Liver (tissue), 9 donors: Measurements from ENCODE around the gene SNX33. TPM values are rescaled to one million over a fixed set of nuclear protein-coding genes. Genes with fewer than 3 reads are reported as not detected.

Experiments used
- DNase-seq: peaks from one replicate; pipeline ENCODE4 v3.0.0-alpha.2; 2017; ENCODE audit warnings: low spot score
- H3K27ac ChIP-seq, 2 donors: one replicate each; pipeline ENCODE4 v1.7.0; 2013; ENCODE audit warnings: inconsistent platforms in 2 of 2, low read length in 2 of 2, control low read depth in 1 of 2, low read depth in 1 of 2, mild to moderate bottlenecking in 1 of 2
- H3K27me3 ChIP-seq, 4 donors: one replicate each; pipeline versions ENCODE4 v1.6.1 to v1.7.0; 2013; ENCODE audit warnings: low read length in 3 of 4, inconsistent platforms in 1 of 4, mild to moderate bottlenecking in 1 of 4, moderate library complexity in 1 of 4; ENCODE audit not compliant: control insufficient read depth in 4 of 4, insufficient read depth in 4 of 4
- H3K36me3 ChIP-seq, 4 donors: one replicate each; pipeline versions ENCODE4 v1.6.1 to v1.7.0; 2013; ENCODE audit warnings: low read length in 3 of 4, mild to moderate bottlenecking in 3 of 4, low read depth in 1 of 4, moderate library complexity in 1 of 4; ENCODE audit not compliant: control insufficient read depth in 4 of 4, insufficient read depth in 3 of 4
- H3K4me1 ChIP-seq, 4 donors: one replicate each; pipeline versions ENCODE4 v1.6.1 to v1.7.0; 2013; ENCODE audit warnings: low read length in 3 of 4, mild to moderate bottlenecking in 3 of 4, moderate library complexity in 1 of 4; ENCODE audit not compliant: control insufficient read depth in 4 of 4, insufficient read depth in 4 of 4
- H3K4me3 ChIP-seq, 3 donors: one replicate each; pipeline versions ENCODE4 v1.6.1 to v1.7.0; 2013; ENCODE audit warnings: low read length in 3 of 3, control low read depth in 1 of 3, low read depth in 1 of 3, mild to moderate bottlenecking in 1 of 3
- H3K9ac ChIP-seq, 2 donors: one replicate each; pipeline ENCODE4 v1.7.0; 2013; ENCODE audit warnings: low read length in 2 of 2, mild to moderate bottlenecking in 2 of 2, moderate library complexity in 2 of 2, control low read depth in 1 of 2, low read depth in 1 of 2
- H3K9me3 ChIP-seq, 4 donors: one replicate each; pipeline versions ENCODE4 v1.6.1 to v1.7.0; 2013; ENCODE audit warnings: low read length in 3 of 4; ENCODE audit not compliant: control insufficient read depth in 4 of 4
- FOXA1 ChIP-seq: IDR thresholded peaks from 2 replicates; pipeline ENCODE4 v1.6.1; 2016; ENCODE audit warnings: antibody characterized with exemption
- FOXA2 ChIP-seq: IDR thresholded peaks from 2 replicates; pipeline ENCODE4 v1.6.1; 2016; ENCODE audit warnings: antibody characterized with exemption
- GABPA ChIP-seq, 2 donors: IDR thresholded peaks in 1 of 2; conservative IDR thresholded peaks in 1 of 2; 2 replicates each; pipeline ENCODE4 v1.6.1; 2016; ENCODE audit warnings: antibody characterized with exemption in 2 of 2, mild to moderate bottlenecking in 1 of 2, moderate library complexity in 1 of 2
- HNF4A ChIP-seq, 2 donors: conservative IDR thresholded peaks; 2 replicates each; pipeline ENCODE4 v1.6.1; 2016; ENCODE audit warnings: antibody characterized with exemption in 2 of 2, mild to moderate bottlenecking in 2 of 2
- HNF4G ChIP-seq: IDR thresholded peaks from 2 replicates; pipeline ENCODE4 v1.6.1; 2016; ENCODE audit warnings: antibody characterized with exemption
- JUND ChIP-seq, 2 donors: IDR thresholded peaks; 2 replicates each; pipeline ENCODE4 v1.6.1; 2016; ENCODE audit warnings: antibody characterized with exemption in 2 of 2
- NR2F2 ChIP-seq: IDR thresholded peaks from 2 replicates; pipeline ENCODE4 v1.6.1; 2016; ENCODE audit warnings: antibody characterized with exemption
- RAD21 ChIP-seq, 2 donors: IDR thresholded peaks; 2 replicates each; pipeline ENCODE4 v1.6.1; 2016; ENCODE audit warnings: antibody characterized with exemption in 2 of 2, mild to moderate bottlenecking in 2 of 2
- RXRA ChIP-seq, 2 donors: IDR thresholded peaks; 2 replicates each; pipeline ENCODE4 v1.6.1; 2017 to 2018; ENCODE audit warnings: antibody characterized with exemption in 2 of 2, mild to moderate bottlenecking in 1 of 2
- TAF1 ChIP-seq: conservative IDR thresholded peaks from 2 replicates; pipeline ENCODE4 v1.6.1; 2016; ENCODE audit warnings: antibody characterized with exemption, mild to moderate bottlenecking
- YY1 ChIP-seq: IDR thresholded peaks from 2 replicates; pipeline ENCODE4 v1.6.1; 2016; ENCODE audit warnings: antibody characterized with exemption, mild to moderate bottlenecking
- WGBS: extraction: QIAGEN DNeasy Blood & Tissue Kit; methylation state at CpG from one replicate; pipeline ENCODE4 v1.1.7; 2013; 5-methylcytosine and 5-hydroxymethylcytosine counted together
- polyA plus RNA-seq, 2 donors: library from polyadenylated mRNA; stranded (reverse) in 1 of 2; unstranded in 1 of 2; fragments of 200-250 nt in 1 of 2; fragments of >200 nt in 1 of 2; fragmentation: Nextera tagmentation in 1 of 2; extraction: Ambion mirVana in 1 of 2; gene quantifications; one replicate each; pipeline versions ENCODE4 v1.2.1 to v1.2.3, GENCODE V29; 2013 to 2015
- total RNA-seq, 2 donors: library from RNA; depleted of rRNA; stranded (reverse); fragments of >200 nt; gene quantifications; one replicate each; pipeline ENCODE4 v1.2.3, GENCODE V29; 2014
- TF ChIP-seq, protein P1 (sequence below): IDR thresholded peaks from 2 replicates; pipeline ENCODE4 v1.6.1; 2016; ENCODE audit warnings: antibody characterized with exemption
- TF ChIP-seq, protein P2 (sequence below): IDR thresholded peaks from 2 replicates; pipeline ENCODE4 v1.6.1; 2016; ENCODE audit warnings: antibody characterized with exemption
- TF ChIP-seq, protein P3 (sequence below): fragments of 150-350 bp; IDR thresholded peaks from 2 replicates; pipeline ENCODE4 v1.5.1; 2017; ENCODE audit warnings: improper control_type of control experiment, low read depth, low read length; ENCODE audit not compliant: missing input control
- TF ChIP-seq, protein P4 (sequence below): IDR thresholded peaks from 2 replicates; pipeline ENCODE4 v1.6.1; 2016; ENCODE audit warnings: antibody characterized with exemption, mild to moderate bottlenecking
- TF ChIP-seq, protein P5 (sequence below): IDR thresholded peaks from 2 replicates; pipeline ENCODE4 v1.6.1; 2016; ENCODE audit warnings: antibody characterized with exemption
- donor health status: healthy.
- donor health status: healthy.
- donor health status: healthy.
- donor health status: healthy.
- donor health status: healthy.

The SNX33 gene
- total and polyA plus RNA-seq, 4 donors: 7.1 to 10.8 (median 9.1) TPM

DNA sequence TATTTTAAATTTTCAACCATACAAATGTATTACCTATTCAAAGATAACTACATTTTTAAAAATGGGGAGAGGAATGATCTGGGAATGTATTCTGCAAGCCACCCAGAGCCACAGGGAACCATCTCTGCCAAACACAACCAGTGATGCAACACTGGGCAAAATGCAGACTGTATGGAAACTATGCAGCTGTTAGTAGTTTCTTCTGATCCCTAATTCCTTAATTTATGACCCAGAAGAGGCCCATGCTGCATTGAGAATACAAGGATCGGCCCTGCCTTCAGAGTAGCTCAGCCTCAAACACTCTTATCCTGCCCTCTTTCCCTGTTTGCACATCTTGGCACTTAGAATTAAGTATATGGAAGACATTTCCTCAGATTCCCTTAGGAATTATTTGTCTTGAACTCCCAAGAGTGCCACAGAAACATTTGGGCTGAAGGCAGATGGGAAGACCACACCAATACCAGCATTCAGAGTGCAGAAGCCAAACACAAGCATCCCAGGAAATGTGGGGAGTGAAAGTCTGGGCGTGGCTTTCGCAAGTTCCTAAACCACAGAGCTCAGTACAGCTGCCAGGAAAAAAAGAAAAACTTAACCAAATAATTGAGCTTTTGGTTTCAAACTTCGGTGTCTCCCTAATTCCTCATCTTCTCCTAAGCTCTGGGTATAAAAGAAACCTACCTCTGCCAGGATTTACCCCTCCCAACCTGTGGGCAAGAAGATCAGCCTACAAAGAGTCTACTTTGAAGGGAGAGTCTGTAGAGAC lies 27.5 kb upstream of the SNX33 start (continued):
- TF ChIP-seq, protein P1, sequence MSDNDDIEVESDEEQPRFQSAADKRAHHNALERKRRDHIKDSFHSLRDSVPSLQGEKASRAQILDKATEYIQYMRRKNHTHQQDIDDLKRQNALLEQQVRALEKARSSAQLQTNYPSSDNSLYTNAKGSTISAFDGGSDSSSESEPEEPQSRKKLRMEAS: no peak
- no peak for TF ChIP-seq RXRA (IDR thresholded peaks at IDR 0.05)
- no peak for TF ChIP-seq RAD21 (IDR thresholded peaks at IDR 0.05)
- TF ChIP-seq, protein P2, sequence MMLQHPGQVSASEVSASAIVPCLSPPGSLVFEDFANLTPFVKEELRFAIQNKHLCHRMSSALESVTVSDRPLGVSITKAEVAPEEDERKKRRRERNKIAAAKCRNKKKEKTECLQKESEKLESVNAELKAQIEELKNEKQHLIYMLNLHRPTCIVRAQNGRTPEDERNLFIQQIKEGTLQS: no peak

DNA sequence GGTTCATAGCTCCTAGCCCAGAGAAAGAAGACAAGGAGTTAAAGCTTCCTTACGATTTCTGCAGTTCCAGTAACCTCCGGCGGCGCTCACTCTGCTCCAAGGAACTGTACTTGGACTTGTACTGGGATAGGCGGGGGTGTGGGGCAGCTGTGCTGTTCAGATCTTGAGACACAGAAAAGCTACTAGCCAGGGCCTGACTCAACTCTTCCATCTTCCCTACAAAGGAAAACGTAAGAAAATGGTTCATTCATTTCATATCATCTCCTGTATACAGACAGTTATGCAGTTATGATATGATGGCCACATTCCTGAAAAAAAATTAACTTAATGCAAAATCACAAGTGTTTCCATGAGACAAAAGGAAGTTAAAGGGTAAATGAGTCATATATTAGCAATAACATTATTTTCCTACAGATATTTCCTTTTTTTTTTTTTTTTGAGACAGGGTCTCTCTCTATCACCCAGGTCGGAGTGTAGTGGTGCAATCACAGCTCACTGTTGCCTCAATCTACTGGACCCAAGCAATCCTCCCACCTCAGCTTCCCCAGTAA lies 26.8 kb upstream of the SNX33 start:
- peaks cover 12 to 36% (median 32%) of the 10 kb centered on the region in 4 donors for H3K36me3 ChIP-seq

DNA sequence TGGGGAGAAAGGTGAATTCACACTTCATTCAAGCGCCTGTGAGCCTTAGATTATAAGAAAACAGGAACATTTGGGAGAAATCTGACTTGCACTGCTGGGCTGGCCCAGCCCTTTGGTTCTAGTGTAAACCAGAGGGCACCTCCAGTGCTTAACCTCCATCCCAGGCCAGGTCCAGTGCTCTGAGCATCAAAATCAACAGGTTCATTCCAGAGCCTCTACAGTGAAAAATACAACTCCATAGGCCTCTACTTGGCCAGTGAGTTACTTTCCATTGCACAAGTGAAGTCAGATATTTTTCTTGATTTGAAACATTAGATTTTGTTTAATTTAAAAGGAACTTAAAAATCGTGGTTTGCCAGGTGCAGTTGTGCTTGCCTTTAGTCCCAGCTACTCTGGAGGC lies 25.2 kb upstream of the SNX33 start:
- peaks cover 2 to 14% (median 8%) of the 10 kb centered on the region in 4 donors for H3K4me1 ChIP-seq
- no peaks in the 10 kb centered on the region for H3K9me3 ChIP-seq
- 83% methylated on average over 2 of the region's 2 CpGs for WGBS
- H3K4me3 ChIP-seq: no peak overlapping the region
- peaks cover 3 to 22% (median 20%) of the 10 kb centered on the region in 4 donors for H3K36me3 ChIP-seq
- H3K9ac ChIP-seq: no peak overlapping the region
- no peak for DNase-seq
- no peak overlapping the region for H3K27ac ChIP-seq
- no peaks in the 10 kb centered on the region for H3K27me3 ChIP-seq
- TF ChIP-seq FOXA1: no peak
- TF ChIP-seq RAD21 (IDR thresholded peaks at IDR 0.05): no peak
- TF ChIP-seq, protein P3, sequence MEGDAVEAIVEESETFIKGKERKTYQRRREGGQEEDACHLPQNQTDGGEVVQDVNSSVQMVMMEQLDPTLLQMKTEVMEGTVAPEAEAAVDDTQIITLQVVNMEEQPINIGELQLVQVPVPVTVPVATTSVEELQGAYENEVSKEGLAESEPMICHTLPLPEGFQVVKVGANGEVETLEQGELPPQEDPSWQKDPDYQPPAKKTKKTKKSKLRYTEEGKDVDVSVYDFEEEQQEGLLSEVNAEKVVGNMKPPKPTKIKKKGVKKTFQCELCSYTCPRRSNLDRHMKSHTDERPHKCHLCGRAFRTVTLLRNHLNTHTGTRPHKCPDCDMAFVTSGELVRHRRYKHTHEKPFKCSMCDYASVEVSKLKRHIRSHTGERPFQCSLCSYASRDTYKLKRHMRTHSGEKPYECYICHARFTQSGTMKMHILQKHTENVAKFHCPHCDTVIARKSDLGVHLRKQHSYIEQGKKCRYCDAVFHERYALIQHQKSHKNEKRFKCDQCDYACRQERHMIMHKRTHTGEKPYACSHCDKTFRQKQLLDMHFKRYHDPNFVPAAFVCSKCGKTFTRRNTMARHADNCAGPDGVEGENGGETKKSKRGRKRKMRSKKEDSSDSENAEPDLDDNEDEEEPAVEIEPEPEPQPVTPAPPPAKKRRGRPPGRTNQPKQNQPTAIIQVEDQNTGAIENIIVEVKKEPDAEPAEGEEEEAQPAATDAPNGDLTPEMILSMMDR: no peak
- no peak for TF ChIP-seq FOXA2
- TF ChIP-seq, protein P2: no peak
- no peak for TF ChIP-seq NR2F2
- TF ChIP-seq, protein P4, sequence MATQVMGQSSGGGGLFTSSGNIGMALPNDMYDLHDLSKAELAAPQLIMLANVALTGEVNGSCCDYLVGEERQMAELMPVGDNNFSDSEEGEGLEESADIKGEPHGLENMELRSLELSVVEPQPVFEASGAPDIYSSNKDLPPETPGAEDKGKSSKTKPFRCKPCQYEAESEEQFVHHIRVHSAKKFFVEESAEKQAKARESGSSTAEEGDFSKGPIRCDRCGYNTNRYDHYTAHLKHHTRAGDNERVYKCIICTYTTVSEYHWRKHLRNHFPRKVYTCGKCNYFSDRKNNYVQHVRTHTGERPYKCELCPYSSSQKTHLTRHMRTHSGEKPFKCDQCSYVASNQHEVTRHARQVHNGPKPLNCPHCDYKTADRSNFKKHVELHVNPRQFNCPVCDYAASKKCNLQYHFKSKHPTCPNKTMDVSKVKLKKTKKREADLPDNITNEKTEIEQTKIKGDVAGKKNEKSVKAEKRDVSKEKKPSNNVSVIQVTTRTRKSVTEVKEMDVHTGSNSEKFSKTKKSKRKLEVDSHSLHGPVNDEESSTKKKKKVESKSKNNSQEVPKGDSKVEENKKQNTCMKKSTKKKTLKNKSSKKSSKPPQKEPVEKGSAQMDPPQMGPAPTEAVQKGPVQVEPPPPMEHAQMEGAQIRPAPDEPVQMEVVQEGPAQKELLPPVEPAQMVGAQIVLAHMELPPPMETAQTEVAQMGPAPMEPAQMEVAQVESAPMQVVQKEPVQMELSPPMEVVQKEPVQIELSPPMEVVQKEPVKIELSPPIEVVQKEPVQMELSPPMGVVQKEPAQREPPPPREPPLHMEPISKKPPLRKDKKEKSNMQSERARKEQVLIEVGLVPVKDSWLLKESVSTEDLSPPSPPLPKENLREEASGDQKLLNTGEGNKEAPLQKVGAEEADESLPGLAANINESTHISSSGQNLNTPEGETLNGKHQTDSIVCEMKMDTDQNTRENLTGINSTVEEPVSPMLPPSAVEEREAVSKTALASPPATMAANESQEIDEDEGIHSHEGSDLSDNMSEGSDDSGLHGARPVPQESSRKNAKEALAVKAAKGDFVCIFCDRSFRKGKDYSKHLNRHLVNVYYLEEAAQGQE: no peak
- TF ChIP-seq GABPA (IDR thresholded peaks at IDR 0.05 in 1 of 2, conservative IDR thresholded peaks at IDR 0.05 in 1 of 2): no peak
- TF ChIP-seq HNF4A (conservative IDR thresholded peaks at IDR 0.05): no peak
- TF ChIP-seq HNF4G: no peak
- no peak for TF ChIP-seq YY1
- no peak for TF ChIP-seq TAF1
- TF ChIP-seq RXRA (IDR thresholded peaks at IDR 0.05): no peak
- TF ChIP-seq, protein P5, sequence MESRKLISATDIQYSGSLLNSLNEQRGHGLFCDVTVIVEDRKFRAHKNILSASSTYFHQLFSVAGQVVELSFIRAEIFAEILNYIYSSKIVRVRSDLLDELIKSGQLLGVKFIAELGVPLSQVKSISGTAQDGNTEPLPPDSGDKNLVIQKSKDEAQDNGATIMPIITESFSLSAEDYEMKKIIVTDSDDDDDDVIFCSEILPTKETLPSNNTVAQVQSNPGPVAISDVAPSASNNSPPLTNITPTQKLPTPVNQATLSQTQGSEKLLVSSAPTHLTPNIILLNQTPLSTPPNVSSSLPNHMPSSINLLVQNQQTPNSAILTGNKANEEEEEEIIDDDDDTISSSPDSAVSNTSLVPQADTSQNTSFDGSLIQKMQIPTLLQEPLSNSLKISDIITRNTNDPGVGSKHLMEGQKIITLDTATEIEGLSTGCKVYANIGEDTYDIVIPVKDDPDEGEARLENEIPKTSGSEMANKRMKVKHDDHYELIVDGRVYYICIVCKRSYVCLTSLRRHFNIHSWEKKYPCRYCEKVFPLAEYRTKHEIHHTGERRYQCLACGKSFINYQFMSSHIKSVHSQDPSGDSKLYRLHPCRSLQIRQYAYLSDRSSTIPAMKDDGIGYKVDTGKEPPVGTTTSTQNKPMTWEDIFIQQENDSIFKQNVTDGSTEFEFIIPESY: no peak

More for the DNA sequence above, 26.8 kb upstream of the SNX33 start:
- TF ChIP-seq, protein P2: no peak
- peak in 1 of 2 donors; percentile 43 for TF ChIP-seq JUND (IDR thresholded peaks at IDR 0.05)
- Histone ChIP-seq H3K27me3 (no peaks in the 10 kb centered on the region), H3K27ac (peak overlapping the region; percentile 32 to 60), H3K4me3 (no peak overlapping the region), H3K4me1 (peaks cover 0 to 5% (median under 1%) of the 10 kb centered on the region in 4 donors), H3K9me3 (no peaks in the 10 kb centered on the region), H3K9ac (no peak overlapping the region)
- WGBS: 71% methylated on average over 7 of the region's 7 CpGs
- DNase-seq: no peak
